OCI-LY3 (cell line): Measurements from ENCODE around the gene DNPH1.

Source experiments
- H2AFZ ChIP-seq: fragments of 200-600, 300-600 bp; shearing (Covaris generic); 2 replicates; pipeline ENCODE4 v1.6.0; 2014; ENCODE audit warnings: antibody characterized with exemption, low read depth, low read length
- H3K27ac ChIP-seq: fragments of 200-600, 300-600 bp; sonication (generic); 2 replicates; pipeline ENCODE4 v1.5.1; 2014; ENCODE audit warnings: mild to moderate bottlenecking, low read length, moderate library complexity, mixed read lengths
- H3K27me3 ChIP-seq: fragments of 200-600, 300-600 bp; sonication (generic); 2 replicates; pipeline ENCODE4 v1.6.1; 2014; ENCODE audit warnings: low read depth, low read length, mixed read lengths
- H3K36me3 ChIP-seq: fragments of 200-600, 300-600 bp; sonication (generic); replicated peaks from 2 replicates; pipeline ENCODE3; 2014; ENCODE audit warnings: low read depth, low read length, mixed read lengths
- H3K4me1 ChIP-seq: fragments of 300-600, 200-600 bp; sonication (generic); 2 replicates; pipeline ENCODE4 v1.6.1; 2014; ENCODE audit warnings: low read length, mixed read lengths
- H3K4me2 ChIP-seq: fragments of 200-600, 300-600 bp; sonication (generic); 2 replicates; pipeline ENCODE4 v1.6.1; 2014; ENCODE audit warnings: low read length, mixed read lengths
- H3K4me3 ChIP-seq: fragments of 300-600, 200-600 bp; sonication (generic); 2 replicates; pipeline ENCODE4 v1.5.1; 2014; ENCODE audit warnings: antibody characterized with exemption, mild to moderate bottlenecking, low read length, moderate library complexity
- H3K79me2 ChIP-seq: fragments of 300-600, 200-600 bp; shearing (Covaris generic); 2 replicates; pipeline ENCODE4 v1.6.1; 2014; ENCODE audit warnings: mild to moderate bottlenecking, low read length, mixed read lengths
- H3K9ac ChIP-seq: fragments of 300-600, 200-600 bp; shearing (Covaris generic); 2 replicates; pipeline ENCODE4 v1.6.0; 2014; ENCODE audit warnings: mild to moderate bottlenecking, low read length, moderate library complexity
- H3K9me3 ChIP-seq: fragments of 200-600, 300-600 bp; shearing (Covaris generic); 2 replicates; pipeline ENCODE4 v1.6.1; 2014; ENCODE audit warnings: low read length, mixed read lengths; ENCODE audit not compliant: insufficient read depth
- H4K20me1 ChIP-seq: fragments of 200-600, 300-600 bp; sonication (generic); 2 replicates; pipeline ENCODE4 v1.6.1; 2016; ENCODE audit warnings: low read length, mixed read lengths; ENCODE audit not compliant: insufficient read depth
- CTCF ChIP-seq: fragments of 200-600, 300-600 bp; sonication (generic); IDR thresholded peaks from 2 replicates; pipeline ENCODE4 v1.5.1; 2014; ENCODE audit warnings: antibody characterized with exemption, low read length, low read depth
- EZH2phosphoT487 ChIP-seq: fragments of 200-600 bp; shearing (Covaris generic); IDR thresholded peaks from 2 replicates; pipeline ENCODE4 v1.6.1; 2018; ENCODE audit warnings: antibody characterized with exemption, mixed run types, low read depth

DNPH1 gene

GRCh38 chr6:43243664-43244321 lies 14.5 kb upstream of the DNPH1 start:
- no peaks in the 10 kb centered on the region for H3K79me2 ChIP-seq
- H3K27ac ChIP-seq, result no peak overlapping the region
- no peak overlapping the region for H3K9ac ChIP-seq
- peaks cover 3% of the 10 kb centered on the region; the same call in 1 of the 2 replicates for H3K9me3 ChIP-seq
- H2AFZ ChIP-seq, result no peak overlapping the region
- no peaks in the 10 kb centered on the region for H4K20me1 ChIP-seq
- TF ChIP-seq EZH2phosphoT487 (no peak), CTCF (no peak)
- no peak overlapping the region for H3K4me3 ChIP-seq
- no peaks in the 10 kb centered on the region for H3K36me3 ChIP-seq
- no peak overlapping the region for H3K4me2 ChIP-seq
- H3K4me1 ChIP-seq, result peaks cover 23% of the 10 kb centered on the region
- peaks cover 17% of the 10 kb centered on the region for H3K27me3 ChIP-seq

GRCh38 chr6:43242908-43243663 lies 13.8 kb upstream of the DNPH1 start, which contains the start of gene TTBK1:
Gene TTBK1 (plus strand): TSS chr6:43243481. CDS start chr6:43246661, 3,180 bp downstream.
- Histone ChIP-seq H3K4me3 (no peak within 1 kb of the TSS), H3K9ac (no peak within 1 kb of the TSS), H3K27ac (no peak within 1 kb of the TSS), H3K4me1 (peaks cover 22% of the 10 kb centered on the region), H3K4me2 (no peak within 1 kb of the TSS), H3K27me3 (peaks cover 15% of the 10 kb centered on the region), H3K36me3 (no peaks in the 10 kb centered on the region), H2AFZ (no peak within 1 kb of the TSS), H4K20me1 (no peaks in the 10 kb centered on the region), H3K79me2 (no peaks in the 10 kb centered on the region), H3K9me3 (peaks cover 3% of the 10 kb centered on the region; the same call in 1 of the 2 replicates)
- TF ChIP-seq CTCF, result no peak
- TF ChIP-seq EZH2phosphoT487, result no peak

- H4K20me1 ChIP-seq, result no peaks in the 10 kb centered on the region
- H3K79me2 ChIP-seq, result no peaks in the 10 kb centered on the region
- no peak overlapping the region for H3K27ac ChIP-seq
- TF ChIP-seq EZH2phosphoT487, result no peak
- TF ChIP-seq CTCF, result no peak
- H3K4me3 ChIP-seq, result no peak overlapping the region
- H3K36me3 ChIP-seq, result no peaks in the 10 kb centered on the region
- no peak overlapping the region for H2AFZ ChIP-seq
- H3K4me2 ChIP-seq, result no peak overlapping the region
- H3K4me1 ChIP-seq, result peaks cover 15% of the 10 kb centered on the region
- peaks cover 21% of the 10 kb centered on the region for H3K27me3 ChIP-seq
- peaks cover 3% of the 10 kb centered on the region; the same call in 1 of the 2 replicates for H3K9me3 ChIP-seq
- H3K9ac ChIP-seq, result no peak overlapping the region
Observed at GRCh38 chr6:43241446-43241845, 12.2 kb upstream of the DNPH1 start.

GRCh38 chr6:43240950-43241349 lies 11.7 kb upstream of the DNPH1 start:
- no peak overlapping the region for H2AFZ ChIP-seq
- peaks cover 3% of the 10 kb centered on the region; the same call in 1 of the 2 replicates for H3K9me3 ChIP-seq
- no peaks in the 10 kb centered on the region for H3K36me3 ChIP-seq
- TF ChIP-seq EZH2phosphoT487, result no peak
- TF ChIP-seq CTCF, result no peak
- no peak overlapping the region for H3K4me3 ChIP-seq
- H3K27me3 ChIP-seq, result peaks cover 21% of the 10 kb centered on the region
- no peak overlapping the region for H3K9ac ChIP-seq
- H3K27ac ChIP-seq, result no peak overlapping the region
- H3K79me2 ChIP-seq, result no peaks in the 10 kb centered on the region
- H3K4me1 ChIP-seq, result peaks cover 10% of the 10 kb centered on the region
- H3K4me2 ChIP-seq, result no peak overlapping the region
- H4K20me1 ChIP-seq, result no peaks in the 10 kb centered on the region
